ENCODE results near the gene IRF9.

IRF9 gene, protein sequence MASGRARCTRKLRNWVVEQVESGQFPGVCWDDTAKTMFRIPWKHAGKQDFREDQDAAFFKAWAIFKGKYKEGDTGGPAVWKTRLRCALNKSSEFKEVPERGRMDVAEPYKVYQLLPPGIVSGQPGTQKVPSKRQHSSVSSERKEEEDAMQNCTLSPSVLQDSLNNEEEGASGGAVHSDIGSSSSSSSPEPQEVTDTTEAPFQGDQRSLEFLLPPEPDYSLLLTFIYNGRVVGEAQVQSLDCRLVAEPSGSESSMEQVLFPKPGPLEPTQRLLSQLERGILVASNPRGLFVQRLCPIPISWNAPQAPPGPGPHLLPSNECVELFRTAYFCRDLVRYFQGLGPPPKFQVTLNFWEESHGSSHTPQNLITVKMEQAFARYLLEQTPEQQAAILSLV

DNA sequence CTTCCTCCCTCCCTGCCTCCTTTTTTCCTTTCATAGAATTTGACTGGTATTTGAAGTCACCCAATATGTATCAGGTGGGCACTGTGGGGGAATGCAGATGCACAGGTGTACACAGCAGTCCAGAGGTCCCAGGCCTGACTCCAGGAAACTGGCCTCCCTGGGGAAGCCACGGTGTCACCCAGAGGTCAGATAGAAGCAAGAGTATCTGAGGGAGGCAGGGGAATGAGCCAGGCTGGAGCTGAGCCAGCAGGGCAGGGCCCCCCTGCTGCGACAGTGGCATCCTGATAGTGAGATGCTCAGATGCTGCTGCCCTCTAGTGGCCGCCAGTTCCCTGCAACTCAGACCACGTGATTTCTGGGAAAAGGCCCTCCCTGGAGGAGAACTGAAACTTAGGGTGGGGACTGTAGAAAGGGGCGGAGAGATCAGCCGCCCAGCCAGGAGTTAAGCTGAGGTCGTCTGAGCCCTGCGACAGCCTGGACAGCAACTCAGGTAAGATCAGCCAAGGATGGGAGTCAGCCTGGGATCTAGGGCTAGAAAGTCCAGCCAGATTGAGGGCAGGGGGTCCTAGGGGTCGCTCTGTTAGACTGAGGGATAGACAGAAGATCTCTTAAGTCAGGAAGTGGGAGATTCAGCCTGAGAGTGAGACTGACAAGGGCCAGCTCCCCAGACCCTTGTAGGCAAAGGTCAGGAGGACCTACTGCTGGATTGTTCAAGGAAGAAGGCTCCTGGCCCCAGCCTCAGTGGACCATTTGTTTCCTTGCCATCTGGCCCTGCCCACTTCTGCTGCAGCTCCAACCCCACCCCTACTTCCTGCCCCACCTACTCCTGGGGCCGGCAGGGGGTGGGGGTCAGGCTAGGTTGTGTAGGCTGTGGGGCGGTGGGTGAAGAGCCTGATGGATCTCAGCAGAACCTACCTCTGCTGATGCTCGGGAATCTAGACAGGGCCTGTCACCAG lies at the start of gene IRF9:
TSS of gene IRF9 (plus strand) at position 416 of the 955 bp plus-strand sequence. CDS start 880 bp downstream, outside the sequence.
- peak; percentile 45 to 97 (median 92) for DNase-seq

DNA sequence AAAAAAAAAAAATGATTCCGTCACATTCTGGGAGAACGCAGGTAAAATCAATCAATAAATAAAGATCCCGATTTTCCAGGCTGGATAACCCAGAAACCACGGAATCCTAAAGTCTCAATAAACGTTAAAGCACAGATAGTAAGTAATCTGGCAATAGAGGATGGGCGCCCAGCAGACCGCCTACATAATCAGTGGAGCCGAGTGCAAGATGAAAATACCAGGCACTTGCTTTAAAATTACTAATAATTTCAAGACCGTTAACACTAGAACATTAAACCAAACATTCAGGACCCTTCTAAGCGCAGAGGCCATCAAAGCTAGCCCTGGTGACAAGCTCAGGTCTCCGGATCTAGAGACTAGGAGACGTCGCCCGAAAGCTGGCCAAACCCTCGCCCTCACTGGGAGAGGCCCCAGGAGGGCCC lies 47.7 kb upstream of the IRF9 start:
- DNase-seq, result no peak

DNA sequence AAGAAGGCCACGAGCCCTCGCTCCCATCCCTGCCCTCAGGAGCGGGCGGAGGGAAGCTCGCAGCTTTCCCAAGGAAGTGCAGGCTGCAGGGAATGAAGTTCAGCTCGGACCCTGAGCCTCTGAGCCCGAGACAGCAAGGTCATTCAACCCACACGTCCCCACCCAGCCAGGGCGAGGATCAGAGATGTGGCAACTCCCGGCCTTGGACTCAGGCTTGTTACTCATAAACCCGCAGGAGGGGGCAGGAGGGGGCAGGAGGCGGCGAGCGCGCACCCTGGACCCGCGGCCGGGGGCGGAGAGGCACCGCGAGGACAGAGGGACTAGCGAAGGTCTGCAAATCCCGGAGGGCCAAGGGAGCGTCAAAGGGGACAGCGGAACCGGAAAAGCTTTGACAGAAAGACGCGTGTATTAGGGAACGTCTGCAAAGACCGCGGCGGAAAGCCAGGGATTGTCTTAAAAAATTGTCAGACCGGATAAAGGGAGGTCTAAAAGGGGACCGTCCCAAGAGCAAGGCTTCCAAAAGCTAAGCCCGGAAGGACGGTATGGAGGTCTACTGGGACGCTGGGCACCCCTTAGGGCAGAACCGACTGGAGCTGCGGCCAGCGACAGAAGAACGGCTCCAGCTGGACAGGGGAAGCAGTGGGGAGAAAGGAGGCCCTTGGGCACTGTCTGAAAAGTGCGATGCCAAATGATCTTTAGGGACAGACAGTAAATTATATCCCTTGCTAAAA lies 47.1 kb upstream of the IRF9 start:
- peak in 13 of 14 donors; percentile 59 to 98 (median 89) for DNase-seq

DNA sequence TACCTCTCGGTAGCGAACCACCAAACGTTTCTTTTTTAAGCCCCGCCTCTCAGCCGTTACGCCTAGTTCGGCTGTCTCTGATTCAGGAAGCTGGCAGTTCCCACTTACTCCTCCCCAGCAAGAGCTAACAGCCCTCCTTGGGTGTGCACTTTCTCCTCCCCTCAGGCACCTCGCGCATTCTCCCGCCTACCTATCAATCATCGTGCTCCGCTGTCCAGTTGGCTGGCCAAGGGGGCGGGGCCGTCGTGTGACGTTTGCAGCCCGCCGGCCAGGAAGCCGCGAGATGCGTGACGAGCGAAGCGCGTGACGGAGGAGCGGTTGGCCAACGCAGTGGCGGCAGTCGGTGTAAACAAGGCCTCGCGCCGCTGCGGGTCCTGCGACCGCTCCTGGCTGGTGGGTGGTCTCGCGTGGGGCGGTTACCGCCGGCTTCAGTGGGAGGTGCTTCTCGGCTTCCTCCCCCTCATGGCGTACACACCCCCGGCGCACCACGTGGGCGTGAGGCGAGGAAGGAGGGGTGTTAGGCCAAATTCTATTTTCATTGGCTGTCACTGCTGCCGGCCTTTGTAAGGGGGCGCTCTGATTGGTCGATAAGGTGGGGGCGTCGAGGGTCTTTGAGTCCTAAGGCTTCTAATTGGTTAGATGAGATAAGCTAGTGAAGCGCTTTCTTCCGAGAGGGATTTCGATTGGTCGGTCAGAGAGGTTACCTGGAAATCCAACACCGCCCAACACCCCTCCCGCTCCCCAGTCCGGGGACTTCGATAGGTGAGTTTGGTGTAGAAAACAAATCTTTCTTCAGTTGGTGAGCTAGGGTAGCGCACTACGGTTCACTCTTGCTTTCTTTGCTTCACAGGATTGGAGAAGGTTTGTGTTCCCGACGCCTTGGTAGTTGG lies 46.3 kb upstream of the IRF9 start, which contains the start of the genes DCAF11 and NRL:
TSS of gene DCAF11 (plus strand) at position 246 of the 890 bp plus-strand sequence. CDS start 818 bp downstream, outside the sequence.
TSS of gene NRL (minus strand) at position 418 of the 890 bp plus-strand sequence. CDS start 32,101 bp downstream, outside the sequence.
- DNase-seq, result peak; percentile 96 to 100 (median 100)

DNA sequence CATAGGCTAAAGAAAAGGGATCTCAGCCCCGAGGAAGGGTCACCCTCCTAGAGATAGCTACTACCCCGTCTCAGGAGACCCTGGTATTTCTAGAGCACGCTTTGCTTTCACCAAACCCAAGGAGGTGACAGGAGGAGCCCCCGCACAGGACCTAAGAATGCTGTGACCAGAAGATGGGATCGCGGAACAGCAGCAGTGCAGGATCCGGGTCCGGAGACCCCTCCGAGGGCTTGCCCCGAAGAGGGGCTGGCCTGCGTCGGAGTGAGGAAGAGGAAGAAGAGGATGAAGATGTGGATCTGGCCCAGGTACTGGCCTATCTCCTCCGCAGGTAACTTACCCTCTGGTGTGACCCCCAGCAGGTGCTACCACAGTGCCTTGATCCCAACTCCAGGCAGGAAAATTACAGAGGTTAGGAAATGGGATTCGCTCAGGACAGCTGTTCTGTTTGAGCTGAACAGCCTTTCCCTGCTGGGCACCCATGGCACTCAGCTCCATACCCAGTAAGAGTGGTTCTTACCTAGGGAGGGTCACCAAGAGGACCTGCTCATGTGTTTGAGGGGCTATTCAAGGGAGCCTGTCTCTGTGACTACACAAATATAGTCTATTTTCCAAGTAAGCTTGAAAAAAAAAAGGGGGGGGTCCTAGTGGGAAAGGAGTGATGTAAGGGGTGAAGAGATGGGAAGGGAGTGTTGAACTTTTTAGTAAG lies 45.5 kb upstream of the IRF9 start:
- peak in 1 of 14 donors; percentile 37 for DNase-seq

DNA sequence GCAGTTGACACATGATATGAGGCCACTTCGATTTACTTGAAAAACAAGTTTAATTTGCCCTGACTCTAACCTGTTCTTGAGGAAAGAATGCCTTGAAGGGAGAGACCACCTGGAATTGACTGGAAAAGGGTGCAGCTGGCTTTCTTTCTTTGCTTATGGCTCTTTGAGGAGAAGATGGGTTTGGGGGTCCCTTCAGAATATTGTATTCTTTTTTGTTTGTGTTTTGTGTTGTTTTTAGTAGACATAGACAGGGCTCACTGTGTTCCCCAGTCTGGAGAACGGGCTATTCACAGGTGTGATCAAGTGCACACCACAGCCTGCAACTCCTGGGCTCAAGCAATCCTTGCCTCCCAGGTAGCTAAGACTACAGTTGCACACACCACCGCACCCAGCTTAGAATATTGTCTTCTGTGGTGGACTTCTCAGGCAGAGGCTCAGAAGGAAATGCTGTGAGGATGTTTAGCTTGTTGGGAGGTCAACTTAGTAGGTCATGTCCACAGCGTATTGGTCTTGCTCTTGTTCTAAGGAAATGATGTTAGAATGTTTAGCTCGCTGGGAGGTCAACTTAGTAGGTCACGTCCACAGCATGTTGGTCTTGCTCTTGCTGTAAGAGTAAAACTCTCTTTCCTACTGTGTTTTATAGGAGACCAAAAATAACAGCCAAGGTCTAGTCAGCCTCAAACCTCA lies 44.8 kb upstream of the IRF9 start:
- DNase-seq, result no peak

DNA sequence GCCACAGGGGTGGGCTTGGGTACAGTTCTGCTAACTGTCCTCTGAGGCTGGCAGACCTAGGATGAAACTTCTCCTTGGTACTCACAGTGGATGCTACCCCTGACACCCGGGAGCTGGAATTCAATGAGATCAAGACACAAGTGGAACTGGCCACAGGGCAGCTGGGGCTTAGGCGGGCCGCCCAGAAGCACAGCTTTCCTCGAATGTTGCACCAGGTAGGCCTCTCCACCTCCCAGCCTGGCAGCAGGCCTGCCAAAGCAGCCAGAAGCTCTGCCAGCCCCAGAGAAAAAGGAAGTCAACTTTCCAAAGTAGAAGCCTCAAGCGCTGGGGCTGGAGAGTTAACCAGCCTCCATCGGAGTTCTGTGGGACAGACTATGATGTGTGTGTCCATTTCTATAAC lies 43.9 kb upstream of the IRF9 start:
- DNase-seq, result no peak

DNA sequence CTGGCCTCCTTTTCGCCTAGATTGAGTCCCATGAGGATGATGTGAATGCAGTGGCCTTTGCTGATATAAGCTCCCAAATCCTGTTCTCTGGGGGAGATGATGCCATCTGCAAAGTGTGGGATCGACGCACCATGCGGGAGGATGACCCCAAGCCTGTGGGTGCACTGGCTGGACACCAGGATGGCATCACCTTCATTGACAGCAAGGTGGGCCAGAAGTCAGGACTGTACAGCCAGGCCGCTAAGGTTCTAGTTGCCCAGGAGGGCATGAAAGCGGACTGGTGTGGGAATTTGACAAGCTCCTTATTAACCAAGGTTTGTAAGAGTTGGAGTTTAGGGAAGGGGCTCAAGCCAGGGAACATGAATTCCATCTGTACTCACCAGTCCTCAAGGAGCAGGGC lies 41.4 kb upstream of the IRF9 start:
- no peak for DNase-seq

DNA sequence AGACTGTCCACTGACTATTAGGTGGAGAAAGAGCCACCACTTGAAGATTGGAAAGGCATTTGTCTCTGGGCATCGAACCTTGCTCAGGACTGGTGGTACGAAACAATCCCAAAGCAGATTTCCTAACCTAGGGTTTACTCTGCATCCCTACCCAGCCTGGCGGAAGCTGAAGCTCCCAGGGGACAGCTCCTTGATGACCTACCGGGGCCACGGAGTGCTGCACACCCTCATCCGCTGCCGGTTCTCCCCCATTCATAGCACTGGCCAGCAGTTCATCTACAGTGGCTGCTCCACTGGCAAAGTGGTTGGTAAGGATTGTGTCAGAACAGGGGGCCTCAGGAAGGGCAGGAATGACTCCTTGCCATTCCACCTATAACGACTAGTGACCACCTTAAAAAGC lies 39.9 kb upstream of the IRF9 start:
- DNase-seq, result no peak

DNA sequence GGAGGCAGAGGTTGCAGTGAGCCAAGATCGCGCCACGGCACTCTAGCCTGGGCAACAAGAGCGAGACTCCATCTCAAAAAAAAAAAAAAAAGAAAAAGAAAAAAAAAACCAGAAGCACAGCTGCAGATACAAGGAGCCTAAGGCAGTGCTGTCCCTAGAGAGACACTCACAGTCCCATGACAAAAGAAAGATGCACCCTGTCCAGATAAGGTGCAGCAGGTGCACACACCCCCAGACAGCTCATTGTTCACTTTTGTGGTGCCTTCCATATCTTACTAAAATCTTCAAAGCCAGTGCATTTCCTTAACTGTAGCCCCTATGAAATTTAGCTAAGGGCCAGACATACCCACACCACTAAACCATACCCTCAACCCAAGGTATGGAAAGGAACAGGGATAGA lies 38.6 kb upstream of the IRF9 start:
- DNase-seq, result no peak

DNA sequence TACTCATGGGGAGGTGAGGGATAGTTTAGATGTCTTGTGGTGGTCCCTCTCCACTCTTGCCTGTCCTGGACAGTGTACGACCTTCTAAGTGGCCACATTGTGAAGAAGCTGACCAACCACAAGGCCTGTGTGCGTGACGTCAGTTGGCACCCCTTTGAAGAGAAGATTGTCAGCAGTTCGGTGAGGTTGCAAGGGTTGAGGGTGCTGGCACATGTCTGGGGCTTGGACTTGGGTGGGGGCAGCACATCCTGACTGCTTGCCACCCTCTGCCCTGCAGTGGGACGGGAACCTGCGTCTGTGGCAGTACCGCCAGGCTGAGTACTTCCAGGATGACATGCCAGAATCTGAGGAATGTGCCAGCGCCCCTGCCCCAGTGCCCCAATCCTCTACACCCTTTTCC lies 38.2 kb upstream of the IRF9 start:
- no peak for DNase-seq

DNA sequence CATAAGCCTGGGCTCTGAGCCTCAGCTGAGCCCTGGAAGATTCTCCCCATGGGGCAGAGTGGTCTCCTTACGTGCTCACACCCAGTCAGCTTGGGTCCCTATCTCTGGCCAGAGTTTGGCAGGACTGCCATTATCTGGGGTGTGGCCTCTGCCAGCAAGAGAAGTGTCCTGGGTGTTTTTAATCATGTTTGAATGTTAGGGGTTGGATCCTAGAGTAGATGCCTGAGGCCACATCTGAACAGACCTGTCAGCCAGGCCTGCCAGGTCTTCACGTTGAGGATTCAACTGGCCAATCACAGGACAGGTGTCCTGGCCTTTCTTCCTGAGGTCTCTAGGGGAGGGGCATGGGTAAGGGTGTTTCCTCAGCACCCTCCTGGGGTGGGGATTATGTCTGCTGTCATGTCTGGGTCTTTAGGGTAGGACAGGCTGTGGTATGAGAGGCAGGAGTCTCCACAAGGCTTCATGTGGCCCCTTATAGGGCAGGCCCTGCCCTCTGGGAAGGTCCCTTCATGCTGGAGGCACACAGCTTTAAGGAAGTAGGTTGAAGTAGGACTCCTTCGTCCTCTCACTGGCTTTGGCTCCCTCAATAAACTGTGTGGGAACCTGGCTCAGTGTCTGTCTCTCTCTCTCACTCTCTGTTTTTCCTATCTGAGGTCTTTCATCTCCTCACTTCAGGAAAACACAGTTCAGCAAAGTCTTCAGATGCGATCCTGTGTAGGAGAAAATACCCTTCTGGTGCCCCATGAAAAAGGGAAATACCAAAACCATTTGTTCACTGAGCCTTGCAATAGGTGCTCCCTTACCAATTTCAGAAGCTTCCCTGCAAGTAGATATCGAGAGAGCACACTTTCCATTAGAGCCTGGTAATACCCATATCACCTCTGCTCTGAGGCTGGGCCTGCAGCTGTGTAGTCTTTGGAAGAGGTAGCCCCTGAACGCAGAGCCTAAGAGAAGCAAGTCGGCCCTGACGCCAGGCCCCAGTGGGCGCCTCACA lies 37.3 kb upstream of the IRF9 start:
- no peak for DNase-seq

DNA sequence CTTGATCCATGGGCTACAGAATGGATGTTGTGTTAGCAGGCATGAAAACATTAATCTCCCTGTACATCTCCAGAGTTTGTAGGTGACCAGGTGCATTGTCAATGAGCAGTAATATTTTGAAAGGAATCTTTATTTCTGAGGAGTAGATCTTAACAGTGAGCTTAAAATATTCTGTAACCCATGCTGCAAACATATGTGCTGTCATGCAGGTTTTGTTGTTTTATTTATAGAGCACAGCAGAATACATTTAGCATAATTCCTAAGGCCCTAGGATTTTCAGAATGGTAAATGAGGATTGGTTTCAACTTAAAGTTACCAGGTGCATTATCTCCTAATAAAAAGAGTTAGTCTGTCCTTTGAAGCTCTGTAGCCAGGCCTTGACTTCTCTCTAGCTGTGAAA lies 34.1 kb upstream of the IRF9 start:
- DNase-seq, result no peak

DNA sequence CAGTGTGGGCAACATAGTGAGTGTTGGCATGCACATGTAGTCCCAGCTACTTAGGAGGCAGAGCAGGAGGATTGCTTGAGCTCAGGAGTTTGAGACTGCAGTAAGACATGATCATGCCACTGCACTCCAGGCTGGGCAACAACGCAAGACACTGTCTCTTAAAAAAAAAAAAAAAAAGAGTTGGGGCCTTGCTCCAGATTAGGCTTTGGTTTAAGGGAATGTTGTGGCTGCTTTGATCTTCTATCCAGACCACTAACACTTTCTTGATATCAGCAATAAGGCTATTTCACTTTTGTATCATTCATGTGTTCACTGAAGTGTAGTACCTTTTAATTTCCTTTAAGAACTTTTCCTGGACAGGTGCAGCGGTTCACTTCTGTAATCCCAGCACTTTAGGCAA lies 33.4 kb upstream of the IRF9 start:
- no peak for DNase-seq

DNA sequence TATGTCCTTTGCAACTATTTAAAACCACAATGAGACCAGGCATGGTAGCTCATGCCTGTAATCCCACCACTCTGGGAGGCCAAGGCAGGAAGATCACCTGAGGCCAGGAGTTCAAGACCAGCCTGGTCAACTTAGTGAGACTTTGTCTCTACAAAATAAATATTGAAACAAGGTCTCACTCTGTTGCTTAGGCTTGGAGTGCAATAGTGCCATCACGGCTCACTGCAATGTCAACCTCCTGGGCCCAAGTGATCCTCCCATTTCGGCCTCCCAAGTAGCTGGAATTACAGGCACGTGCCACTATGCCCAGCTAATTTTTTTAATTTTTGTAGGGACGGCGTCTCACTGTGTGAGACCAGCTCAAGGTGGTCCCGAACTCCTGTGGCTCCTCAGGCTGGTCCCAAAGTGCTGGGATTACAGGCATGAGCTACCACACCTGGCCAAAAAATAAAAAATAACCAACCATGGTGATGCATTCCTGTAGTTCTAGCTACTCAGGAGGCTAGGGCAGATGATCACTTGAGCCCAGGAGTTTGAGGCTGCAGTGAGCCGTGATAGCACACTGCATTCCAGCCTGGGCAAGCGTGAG lies 31.6 kb upstream of the IRF9 start:
- no peak for DNase-seq

DNA sequence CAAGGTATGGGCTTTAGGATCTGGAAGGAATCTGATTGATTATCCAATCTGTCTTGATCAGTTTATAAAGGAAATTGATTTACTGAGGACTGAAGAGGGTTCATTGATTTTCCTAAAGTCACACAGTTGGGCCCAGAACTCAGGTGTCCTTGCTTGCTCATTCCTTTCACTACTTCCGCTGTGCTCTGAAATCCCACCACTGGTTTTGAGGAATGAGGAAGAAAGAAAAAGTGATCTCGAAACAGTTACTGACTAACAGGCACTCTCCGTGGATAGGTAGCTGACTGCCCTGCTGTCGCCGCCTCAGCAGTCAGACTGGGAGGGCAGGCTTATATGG lies 30.7 kb upstream of the IRF9 start, which contains the start of gene FITM1:
TSS of gene FITM1 (plus strand) at position 280 of the 337 bp plus-strand sequence. CDS start 905 bp downstream, outside the sequence.
- no peak for DNase-seq

DNA sequence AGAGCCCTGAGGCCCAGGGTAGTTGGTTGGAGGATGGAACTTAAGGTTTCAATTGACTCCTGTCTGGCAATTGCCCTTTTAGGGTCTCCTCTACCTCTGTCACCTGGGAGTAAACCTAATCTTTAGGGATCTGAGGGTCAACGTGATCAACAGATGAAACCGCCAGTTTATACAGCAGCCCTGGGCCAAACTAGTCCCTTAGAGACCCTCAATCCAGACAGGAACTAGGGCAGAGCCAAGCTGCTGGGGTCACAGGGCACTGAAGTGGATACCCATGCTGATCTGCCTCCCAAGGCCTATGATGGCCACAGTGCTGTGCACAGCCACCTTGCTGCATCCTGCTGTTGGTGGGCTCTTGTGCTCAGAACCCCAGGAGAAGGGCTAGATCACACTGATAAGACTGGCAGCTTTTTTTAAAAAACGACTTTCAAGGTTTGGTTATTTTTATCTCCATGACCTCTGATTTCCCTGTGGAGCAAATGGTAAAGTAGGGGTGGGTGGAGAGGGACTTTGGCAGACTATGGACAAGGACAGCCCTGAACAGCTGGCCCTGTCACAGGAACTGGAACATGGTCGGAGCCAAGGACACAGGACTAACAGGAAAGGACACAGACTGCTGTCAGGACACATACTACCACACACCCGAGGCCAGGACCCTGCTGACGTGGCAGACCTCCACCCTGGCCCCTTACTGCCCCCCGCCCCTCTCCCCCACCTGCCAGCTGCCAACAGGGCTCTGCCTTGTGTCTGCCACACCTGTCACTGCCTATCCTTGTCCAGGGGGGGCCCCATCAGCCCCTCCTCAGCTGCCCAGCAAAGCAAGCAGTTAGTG lies 30.1 kb upstream of the IRF9 start:
- no peak for DNase-seq
